GM18867 (cell line): ENCODE data around the gene ANGPTL2.

ENCODE experiments used
- ATAC-seq: cut with Tn5 transposase; IDR thresholded peaks from one replicate; pipeline ENCODE4 v1.9.1; 2021; ENCODE audit warnings: mild to moderate bottlenecking, moderate library complexity; ENCODE audit not compliant: unreplicated experiment

ANGPTL2 gene

DNA sequence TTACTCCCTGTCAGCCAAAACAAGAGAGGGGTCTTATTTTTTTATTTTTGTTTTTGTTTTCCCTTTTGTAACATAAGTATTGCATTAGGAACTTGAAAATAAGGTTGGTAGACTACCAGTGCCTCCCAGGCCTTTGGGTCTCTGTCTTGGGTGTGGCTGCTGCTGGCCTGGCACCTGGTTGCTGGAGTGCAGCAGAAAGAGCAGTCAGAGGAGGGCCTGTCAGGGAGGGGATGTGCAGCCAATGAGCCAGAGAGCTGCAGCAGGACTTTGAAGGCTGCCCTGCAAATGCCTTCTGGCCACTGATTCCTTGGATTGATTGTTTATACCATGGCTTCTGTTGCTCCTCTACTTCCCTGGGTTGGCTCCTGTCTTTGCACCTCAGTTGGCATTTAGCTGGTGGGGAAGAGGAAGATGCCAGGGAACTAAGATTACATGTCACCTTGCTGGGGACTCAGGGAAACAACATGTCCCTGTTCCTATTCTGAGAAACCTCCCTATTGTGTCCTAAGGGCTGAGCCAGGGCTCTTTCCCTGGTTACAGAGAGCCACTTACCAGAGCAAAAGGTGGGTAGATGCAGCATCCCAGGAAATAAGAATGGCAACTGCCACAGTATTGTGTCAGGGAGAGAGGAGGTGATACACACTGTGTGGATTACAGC lies 66.6 kb downstream of the ANGPTL2 start:
- ATAC-seq: no peak

DNA sequence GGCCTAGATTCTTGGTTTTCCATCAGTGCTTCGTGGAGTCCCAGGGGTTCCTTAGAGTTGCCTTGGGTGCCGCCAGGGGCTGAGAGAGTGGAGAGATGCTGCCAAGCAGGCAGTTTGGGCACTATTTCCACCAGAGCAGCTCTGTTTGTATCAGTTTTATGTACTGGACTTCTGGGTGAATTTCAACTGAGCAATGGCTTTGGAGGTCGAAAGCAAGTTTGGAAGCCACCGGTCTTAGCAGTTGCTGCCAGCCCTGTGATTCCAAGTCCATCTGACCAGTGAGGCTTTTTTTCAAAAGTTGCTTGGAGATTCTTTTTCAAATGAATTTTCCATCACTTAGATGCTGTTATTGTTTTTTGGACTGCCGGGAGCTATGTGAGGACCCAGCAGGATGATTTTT lies 68.5 kb downstream of the ANGPTL2 start:
- ATAC-seq: no peak

DNA sequence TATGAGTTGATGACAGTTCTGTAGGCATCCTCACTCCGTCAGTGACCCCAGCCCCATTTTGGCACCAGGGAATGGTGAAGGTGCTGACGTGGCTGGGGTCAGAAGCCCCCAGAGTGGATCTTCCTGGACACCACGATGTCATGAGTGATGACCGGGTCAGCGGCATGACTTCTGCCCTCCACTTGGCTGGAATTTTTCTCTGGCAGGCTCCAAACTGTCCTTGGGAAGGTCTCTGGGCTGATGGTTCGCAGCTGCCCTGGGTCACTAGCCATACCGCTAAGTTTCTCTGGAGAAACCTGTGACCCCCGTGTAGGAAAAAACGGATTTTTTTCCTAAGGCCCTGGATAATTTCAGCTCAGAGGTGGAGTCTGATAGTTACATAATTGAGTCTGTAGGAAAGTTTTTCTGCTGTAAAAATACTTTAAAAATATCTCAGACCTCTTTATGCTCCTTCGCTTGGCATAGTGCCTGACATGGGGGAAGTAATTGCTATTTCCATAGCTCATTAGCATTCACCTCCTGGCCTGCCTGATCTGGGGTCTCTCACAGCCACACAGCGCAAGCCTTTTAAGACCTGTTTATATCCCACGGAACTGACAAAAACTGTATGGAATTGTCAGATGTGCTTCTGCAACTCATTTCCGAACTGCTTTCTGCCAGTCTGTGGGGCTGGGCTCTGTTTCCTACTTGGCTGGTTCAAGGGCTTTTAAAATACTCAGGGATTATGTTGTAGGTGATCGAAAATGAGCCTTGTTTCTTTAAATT lies 69.2 kb downstream of the ANGPTL2 start:
- ATAC-seq: no peak

DNA sequence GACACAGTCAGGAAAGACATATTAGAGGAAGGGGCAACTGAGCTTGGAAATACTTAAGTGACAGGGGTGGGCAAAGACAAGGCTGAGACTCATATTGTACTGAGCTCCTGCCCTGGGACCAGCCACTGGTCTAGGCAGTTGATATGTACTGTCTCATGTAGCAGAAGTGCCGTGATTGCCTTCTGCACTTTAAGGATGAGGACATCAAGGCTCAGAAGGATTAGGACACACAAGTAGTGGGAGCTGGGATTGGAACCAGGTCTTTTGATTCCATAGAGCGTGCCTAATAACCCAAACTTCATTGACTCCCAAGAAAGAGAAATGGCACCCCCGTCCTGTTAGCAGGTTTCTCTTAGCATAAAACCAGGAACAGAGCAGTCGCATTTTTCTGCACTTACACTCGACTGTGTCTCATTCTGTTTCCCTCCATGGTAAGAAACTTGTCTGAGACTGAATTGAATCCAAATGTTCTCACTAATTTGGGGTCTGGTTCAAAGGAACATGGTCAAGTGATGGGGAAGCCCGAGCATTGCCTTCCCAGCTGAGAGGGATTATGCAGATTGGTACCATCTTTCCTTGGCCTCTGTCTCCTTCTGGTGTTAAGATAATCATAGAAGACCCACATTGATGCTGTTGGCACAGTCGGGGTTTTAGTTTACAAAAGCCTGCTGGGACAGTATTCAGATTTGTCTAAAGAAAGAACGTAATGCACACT lies 70.4 kb downstream of the ANGPTL2 start:
- ATAC-seq: no peak

DNA sequence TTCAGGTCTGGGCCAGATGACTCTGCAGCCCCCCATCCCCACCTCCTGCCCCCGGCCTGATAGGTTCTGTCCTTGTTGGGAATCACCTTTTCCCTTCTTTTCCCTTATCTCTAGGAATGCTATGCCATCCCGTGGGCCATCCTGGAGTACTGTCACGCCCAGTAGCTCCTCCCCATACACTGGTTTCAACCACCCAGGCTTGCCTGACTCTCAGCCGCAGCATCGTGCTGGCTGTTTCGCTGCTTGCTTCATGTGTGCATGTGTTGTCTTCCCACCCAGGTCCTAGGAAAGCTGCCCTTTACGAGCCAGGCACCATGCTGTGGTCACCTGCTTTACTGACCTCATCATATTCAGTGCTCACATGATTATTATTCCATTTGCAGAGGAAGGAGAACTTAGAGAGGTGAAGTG lies 71.8 kb downstream of the ANGPTL2 start:
- no peak for ATAC-seq

DNA sequence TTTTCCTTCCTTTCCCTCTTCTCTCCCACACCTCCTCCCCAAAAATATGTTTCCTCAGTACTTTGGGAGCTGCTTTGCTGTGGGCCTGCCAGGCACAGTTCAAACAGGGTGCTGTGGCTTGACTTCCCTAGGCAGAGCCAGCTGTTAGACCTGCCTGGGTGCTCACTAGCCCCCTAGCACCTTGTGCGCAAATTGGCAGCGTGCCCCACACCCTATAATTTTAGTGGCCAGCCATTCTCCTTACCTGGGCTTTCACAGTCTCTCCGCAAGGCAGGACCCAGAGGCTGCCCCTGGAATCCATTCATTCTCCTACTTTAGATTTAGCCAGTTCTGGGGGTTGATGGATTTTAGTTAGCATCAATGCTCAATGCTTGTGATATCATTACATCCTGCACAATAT lies 72.3 kb downstream of the ANGPTL2 start:
- no peak for ATAC-seq

DNA sequence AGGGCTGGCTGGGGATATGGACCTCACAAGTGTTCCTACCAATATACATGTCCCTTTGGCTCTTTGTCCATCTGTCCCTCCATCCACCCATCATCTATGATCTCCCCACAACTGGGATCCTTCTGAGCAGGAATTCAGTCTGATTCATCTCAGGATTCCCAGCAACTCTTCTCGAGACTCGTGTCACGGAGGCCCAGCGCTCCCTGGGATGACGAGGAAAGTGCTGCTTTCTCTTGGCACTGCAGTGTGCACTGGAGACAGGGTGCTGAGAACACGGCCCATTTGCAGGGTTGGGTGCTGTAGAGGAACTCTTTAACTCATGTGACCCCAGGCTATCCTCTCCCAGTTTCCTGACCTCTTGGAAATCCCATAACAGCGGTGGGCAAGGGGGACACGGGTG lies 72.9 kb downstream of the ANGPTL2 start:
- no peak for ATAC-seq

DNA sequence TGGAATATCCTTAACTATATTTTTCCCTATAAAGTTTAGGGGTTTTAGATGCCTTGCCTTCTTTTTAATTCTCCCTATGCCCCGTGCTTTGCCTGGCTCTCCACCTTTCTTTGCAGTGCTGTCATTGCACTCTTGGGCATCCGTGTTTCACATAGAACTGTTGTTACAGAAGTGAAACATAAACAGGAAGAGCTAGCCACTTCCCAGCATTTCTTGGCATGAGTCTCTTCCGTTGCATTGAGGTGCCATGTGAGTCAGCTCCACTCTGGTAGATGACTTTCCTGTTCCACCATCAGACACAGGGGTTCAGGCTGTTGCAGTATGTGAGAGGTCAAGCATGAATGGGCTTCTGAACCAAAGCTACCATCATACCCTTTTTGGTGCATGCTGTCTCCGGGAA lies 73.4 kb downstream of the ANGPTL2 start:
- ATAC-seq: no peak

DNA sequence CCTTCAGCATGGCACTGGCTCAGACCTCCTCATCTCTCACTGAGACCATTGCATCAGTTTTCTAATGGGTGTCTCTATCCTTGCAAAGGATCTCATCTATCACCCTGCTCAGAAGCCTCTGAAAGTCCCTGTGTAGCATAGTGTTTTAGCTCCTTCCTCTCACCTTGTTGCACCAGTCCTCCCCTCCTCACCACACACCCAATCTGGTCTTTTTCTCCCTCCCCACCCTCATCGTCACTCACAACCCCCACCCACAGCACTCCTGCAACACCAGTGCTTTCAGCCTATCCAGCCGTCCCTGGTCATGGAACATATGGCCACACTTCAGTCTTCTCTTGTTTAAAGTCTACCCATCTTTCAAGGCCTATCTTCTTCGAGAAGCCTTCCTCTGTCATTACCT lies 74.5 kb downstream of the ANGPTL2 start:
- ATAC-seq: no peak

DNA sequence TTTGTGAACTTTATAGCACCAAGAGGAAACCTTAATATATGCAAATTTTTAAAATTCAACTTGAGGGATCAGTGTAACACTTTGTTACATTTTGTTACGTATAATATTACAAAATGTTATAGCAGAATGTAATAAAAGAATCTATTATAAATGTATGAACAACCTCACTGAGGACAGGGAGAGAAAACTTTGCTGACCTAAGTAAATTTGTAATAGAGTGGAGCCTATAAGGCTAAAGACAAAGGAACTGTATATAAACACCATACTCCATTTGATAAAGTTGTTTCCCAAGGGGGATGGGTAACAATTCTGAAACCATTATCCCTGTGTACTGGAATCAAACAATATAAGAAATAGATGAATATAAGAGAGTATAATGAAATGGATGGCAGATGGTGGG lies 77.3 kb downstream of the ANGPTL2 start:
- ATAC-seq: no peak

DNA sequence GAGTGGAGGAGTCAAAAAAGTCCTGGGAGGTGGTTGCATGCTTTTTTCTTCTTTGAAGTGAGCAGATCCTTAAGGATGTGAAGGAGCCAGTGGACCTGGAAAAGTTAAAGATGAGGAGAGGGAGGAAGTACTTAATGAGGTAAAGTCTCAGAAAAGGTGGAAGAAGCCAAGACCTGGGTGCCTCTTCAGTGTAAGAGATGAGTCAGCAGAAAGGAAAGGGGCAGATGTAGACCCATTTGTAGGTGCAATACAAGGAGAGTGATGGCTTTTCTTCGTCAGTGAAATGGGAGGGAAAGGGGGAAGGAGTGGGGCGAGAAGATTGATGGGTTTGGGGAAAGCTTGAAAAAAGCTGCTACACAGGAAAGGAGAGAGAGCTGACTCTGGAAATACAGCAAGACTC lies 82.9 kb downstream of the ANGPTL2 start:
- ATAC-seq: no peak

DNA sequence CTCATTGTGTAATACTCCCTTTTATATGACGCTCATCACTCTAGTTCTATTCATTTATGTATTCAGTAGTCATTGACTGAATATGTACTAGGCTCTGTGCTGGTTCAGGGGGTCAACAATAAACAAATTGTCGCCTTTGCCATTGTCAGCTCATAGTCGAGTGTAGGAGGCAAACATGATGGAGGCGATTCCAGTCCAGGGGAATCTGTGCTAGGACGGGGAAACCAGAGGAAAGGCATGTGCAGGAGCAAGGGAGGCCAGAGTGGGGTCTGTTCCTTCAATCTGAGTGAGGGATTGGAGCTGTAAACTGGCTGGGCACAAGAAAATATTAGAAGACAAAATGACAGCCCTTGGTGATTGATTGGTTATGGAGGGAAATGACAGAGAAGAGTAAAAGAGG lies 83.9 kb downstream of the ANGPTL2 start:
- ATAC-seq: no peak
